NCI-H1048 (cell line): Measurements from ENCODE around the gene HPCAL1.

Experiments
- DNase-seq: peaks from one replicate; lab custom pipeline; 2025; lab: John Stamatoyannopoulos, UW

Gene HPCAL1

GRCh38 chr2:10269711-10270610 is 32.7 kb upstream of the HPCAL1 start:
- DNase-seq, result no peak

- no peak for DNase-seq
These were observed 31.2 kb upstream of the HPCAL1 start for GRCh38 chr2:10271509-10271908.

- DNase-seq, result no peak
These were observed 30.8 kb upstream of the HPCAL1 start for GRCh38 chr2:10271946-10272345.

GRCh38 chr2:10272464-10272863 is 30.2 kb upstream of the HPCAL1 start:
- DNase-seq, result no peak

- no peak for DNase-seq
These were observed 29.2 kb upstream of the HPCAL1 start for GRCh38 chr2:10273215-10274175.

GRCh38 chr2:10274376-10274775 is 28.3 kb upstream of the HPCAL1 start:
- no peak for DNase-seq

GRCh38 chr2:10274983-10275802 is 27.5 kb upstream of the HPCAL1 start:
- DNase-seq, result no peak

GRCh38 chr2:10276481-10277292 is 26.0 kb upstream of the HPCAL1 start:
- DNase-seq, result no peak

GRCh38 chr2:10277293-10278028 is 25.2 kb upstream of the HPCAL1 start:
- no peak for DNase-seq

GRCh38 chr2:10278029-10278762 is 24.5 kb upstream of the HPCAL1 start:
- no peak for DNase-seq

GRCh38 chr2:10278763-10279471 is 23.8 kb upstream of the HPCAL1 start:
- DNase-seq, result no peak

GRCh38 chr2:10279472-10279870 is 23.2 kb upstream of the HPCAL1 start:
- DNase-seq, result no peak

GRCh38 chr2:10279946-10280463 is 22.7 kb upstream of the HPCAL1 start:
- DNase-seq, result no peak

GRCh38 chr2:10281891-10282290 is 20.8 kb upstream of the HPCAL1 start:
- DNase-seq, result no peak

- DNase-seq, result no peak
These were observed 20.0 kb upstream of the HPCAL1 start for GRCh38 chr2:10282611-10283105.

- no peak for DNase-seq
These were observed 19.3 kb upstream of the HPCAL1 start for GRCh38 chr2:10283106-10284062.

- DNase-seq, result no peak
These were observed 18.4 kb upstream of the HPCAL1 start for GRCh38 chr2:10284108-10284870.
